ENCODE measurements around the gene SNX17. TPM values are rescaled to one million over a fixed set of nuclear protein-coding genes. Genes with fewer than 3 reads are reported as not detected.

Gene SNX17
- total and polyA plus RNA-seq, 2 of the 13 experiments (the other 11 are each of a cell fraction or from before 2014, with no cell fraction given) = 75.0 to 109 TPM

DNA sequence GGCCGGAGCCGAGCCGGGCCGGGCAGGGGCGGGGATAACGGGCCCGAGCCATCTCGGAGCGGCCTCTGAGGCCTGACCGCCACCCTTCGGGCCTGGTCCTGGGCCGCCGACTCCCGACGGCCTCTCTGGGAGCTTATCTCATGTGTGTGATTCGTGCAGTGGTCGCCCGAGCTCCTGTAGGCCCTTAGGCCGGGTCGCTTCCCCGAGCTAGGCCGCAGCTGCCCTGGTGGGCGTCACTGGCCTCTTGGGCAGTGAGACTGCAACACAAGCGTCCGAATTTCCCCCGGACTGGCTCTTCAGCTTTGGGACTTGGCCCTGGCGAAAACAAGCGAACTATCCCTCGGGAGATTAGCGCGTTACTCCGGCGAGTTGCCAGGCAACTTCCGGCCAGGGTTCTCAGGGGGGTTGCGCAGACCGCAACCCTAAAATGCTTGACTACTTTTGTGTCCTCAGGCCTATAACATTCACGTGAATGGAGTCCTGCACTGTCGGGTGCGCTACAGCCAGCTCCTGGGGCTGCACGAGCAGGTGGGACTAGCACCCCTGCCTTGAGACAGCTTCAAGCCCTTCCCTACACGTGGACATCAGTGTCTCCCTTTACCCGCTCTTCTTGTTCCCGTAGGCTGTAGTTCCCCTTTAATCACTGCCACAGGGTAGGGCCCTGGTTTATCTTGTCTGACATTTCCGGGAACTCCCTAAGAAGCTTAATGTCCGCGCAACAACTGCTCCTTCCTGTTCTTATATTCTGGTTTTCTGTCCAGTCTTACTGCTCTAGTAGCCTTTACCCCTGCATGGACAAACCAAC is 602 bp downstream of the SNX17 start (continued):
- TF ChIP-seq CENPT (CRISPR knock-in tag; IDR thresholded peaks at IDR 0.05; ENCODE audit: low read depth) (peak; percentile 83), ZFP82 (CRISPR knock-in tag; IDR thresholded peaks at IDR 0.05; ENCODE audit: borderline replicate concordance) (0 out of 2 replicates have a peak, but pooled peaks have one; percentile 71), ZNF75D (CRISPR knock-in tag; IDR thresholded peaks at IDR 0.05; ENCODE audit: borderline replicate concordance) (peak; percentile 27; the same call in 1 of the 2 replicates), MYNN (CRISPR knock-in tag; IDR thresholded peaks at IDR 0.05; ENCODE audit: low read depth) (no peak), ZNF446 (CRISPR knock-in tag; IDR thresholded peaks at IDR 0.05) (no peak), KAT2B (IDR thresholded peaks at IDR 0.05; ENCODE audit: borderline replicate concordance, low read depth, low read length) (no peak), ZNF251 (CRISPR knock-in tag; IDR thresholded peaks at IDR 0.05) (peak; percentile 80; the same call in 1 of the 2 replicates), ZNF138 (CRISPR knock-in tag; IDR thresholded peaks at IDR 0.05; ENCODE audit: low read depth) (peak; percentile 11; the same call in 1 of the 2 replicates), IRF1 (CRISPR knock-in tag; IDR thresholded peaks at IDR 0.05; ENCODE audit: low read depth) (0 out of 2 replicates have a peak, but pooled peaks have one; percentile 48), TGIF2 (CRISPR knock-in tag; IDR thresholded peaks at IDR 0.05) (no peak), ZNF720 (CRISPR knock-in tag; IDR thresholded peaks at IDR 0.05) (no peak), SALL1 (CRISPR knock-in tag; IDR thresholded peaks at IDR 0.05) (peak; percentile 14; the same call in 1 of the 2 replicates), RFX1 (IDR thresholded peaks at IDR 0.05) (peak; percentile 18; the same call in 1 of the 2 replicates), ZBTB49 (CRISPR knock-in tag; IDR thresholded peaks at IDR 0.05; ENCODE audit: borderline replicate concordance) (no peak), AGO1 (IDR thresholded peaks at IDR 0.05; ENCODE audit: low read depth, low read length, poor library complexity, severe bottlenecking) (no peak), CREM (IDR thresholded peaks at IDR 0.05) (peak; percentile 52; the same call in 1 of the 2 replicates), CREM (CRISPR knock-in tag; IDR thresholded peaks at IDR 0.05) (no peak), CHD2 (IDR thresholded peaks at IDR 0.05; ENCODE audit: low read depth, low read length) (0 out of 2 replicates have a peak, but pooled peaks have one; percentile 37)
- TF ChIP-seq, protein P1, sequence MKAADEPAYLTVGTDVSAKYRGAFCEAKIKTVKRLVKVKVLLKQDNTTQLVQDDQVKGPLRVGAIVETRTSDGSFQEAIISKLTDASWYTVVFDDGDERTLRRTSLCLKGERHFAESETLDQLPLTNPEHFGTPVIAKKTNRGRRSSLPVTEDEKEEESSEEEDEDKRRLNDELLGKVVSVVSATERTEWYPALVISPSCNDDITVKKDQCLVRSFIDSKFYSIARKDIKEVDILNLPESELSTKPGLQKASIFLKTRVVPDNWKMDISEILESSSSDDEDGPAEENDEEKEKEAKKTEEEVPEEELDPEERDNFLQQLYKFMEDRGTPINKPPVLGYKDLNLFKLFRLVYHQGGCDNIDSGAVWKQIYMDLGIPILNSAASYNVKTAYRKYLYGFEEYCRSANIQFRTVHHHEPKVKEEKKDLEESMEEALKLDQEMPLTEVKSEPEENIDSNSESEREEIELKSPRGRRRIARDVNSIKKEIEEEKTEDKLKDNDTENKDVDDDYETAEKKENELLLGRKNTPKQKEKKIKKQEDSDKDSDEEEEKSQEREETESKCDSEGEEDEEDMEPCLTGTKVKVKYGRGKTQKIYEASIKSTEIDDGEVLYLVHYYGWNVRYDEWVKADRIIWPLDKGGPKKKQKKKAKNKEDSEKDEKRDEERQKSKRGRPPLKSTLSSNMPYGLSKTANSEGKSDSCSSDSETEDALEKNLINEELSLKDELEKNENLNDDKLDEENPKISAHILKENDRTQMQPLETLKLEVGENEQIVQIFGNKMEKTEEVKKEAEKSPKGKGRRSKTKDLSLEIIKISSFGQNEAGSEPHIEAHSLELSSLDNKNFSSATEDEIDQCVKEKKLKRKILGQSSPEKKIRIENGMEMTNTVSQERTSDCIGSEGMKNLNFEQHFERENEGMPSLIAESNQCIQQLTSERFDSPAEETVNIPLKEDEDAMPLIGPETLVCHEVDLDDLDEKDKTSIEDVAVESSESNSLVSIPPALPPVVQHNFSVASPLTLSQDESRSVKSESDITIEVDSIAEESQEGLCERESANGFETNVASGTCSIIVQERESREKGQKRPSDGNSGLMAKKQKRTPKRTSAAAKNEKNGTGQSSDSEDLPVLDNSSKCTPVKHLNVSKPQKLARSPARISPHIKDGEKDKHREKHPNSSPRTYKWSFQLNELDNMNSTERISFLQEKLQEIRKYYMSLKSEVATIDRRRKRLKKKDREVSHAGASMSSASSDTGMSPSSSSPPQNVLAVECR (CRISPR knock-in tag; IDR thresholded peaks at IDR 0.05; ENCODE audit: borderline replicate concordance) = peak; percentile 10; the same call in 1 of the 2 replicates
- TF ChIP-seq, protein P2, sequence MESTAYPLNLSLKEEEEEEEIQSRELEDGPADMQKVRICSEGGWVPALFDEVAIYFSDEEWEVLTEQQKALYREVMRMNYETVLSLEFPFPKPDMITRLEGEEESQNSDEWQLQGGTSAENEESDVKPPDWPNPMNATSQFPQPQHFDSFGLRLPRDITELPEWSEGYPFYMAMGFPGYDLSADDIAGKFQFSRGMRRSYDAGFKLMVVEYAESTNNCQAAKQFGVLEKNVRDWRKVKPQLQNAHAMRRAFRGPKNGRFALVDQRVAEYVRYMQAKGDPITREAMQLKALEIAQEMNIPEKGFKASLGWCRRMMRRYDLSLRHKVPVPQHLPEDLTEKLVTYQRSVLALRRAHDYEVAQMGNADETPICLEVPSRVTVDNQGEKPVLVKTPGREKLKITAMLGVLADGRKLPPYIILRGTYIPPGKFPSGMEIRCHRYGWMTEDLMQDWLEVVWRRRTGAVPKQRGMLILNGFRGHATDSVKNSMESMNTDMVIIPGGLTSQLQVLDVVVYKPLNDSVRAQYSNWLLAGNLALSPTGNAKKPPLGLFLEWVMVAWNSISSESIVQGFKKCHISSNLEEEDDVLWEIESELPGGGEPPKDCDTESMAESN (CRISPR knock-in tag; conservative IDR thresholded peaks at IDR 0.05) = no peak

Measured in HepG2 (cell line).